HuH-7.5 (cell line): ENCODE results near the gene UBN1.

ENCODE experiments used
- DNase-seq: peaks from one replicate; pipeline ENCODE4 v3.0.0; 2011; ENCODE audit warnings: low spot score

Gene UBN1

GRCh38 chr16:4859900-4860255 is 12.6 kb downstream of the UBN1 start:
- no peak for DNase-seq

- no peak for DNase-seq
Observed at GRCh38 chr16:4860727-4861342, 13.6 kb downstream of the UBN1 start.

- DNase-seq, result no peak
Observed at GRCh38 chr16:4862639-4863038, 15.4 kb downstream of the UBN1 start.

- no peak for DNase-seq
Observed at GRCh38 chr16:4864728-4865127, 17.4 kb downstream of the UBN1 start.

- no peak for DNase-seq
Observed at GRCh38 chr16:4865231-4865860, 18.1 kb downstream of the UBN1 start.

- no peak for DNase-seq
Observed at GRCh38 chr16:4866586-4866985, 19.3 kb downstream of the UBN1 start.

GRCh38 chr16:4868026-4868425 is 20.7 kb downstream of the UBN1 start:
- DNase-seq, result no peak

- no peak for DNase-seq
Observed at GRCh38 chr16:4868535-4868934, 21.3 kb downstream of the UBN1 start.

- no peak for DNase-seq
Observed at GRCh38 chr16:4869147-4869805, 22.0 kb downstream of the UBN1 start.

GRCh38 chr16:4870138-4870671 is 22.9 kb downstream of the UBN1 start:
- DNase-seq, result no peak

- no peak for DNase-seq
Observed at GRCh38 chr16:4871071-4871470, 23.8 kb downstream of the UBN1 start.

- DNase-seq, result no peak
Observed at GRCh38 chr16:4873091-4873490, 25.8 kb downstream of the UBN1 start.

- no peak for DNase-seq
Observed at GRCh38 chr16:4874666-4875065, 27.4 kb downstream of the UBN1 start.

GRCh38 chr16:4876646-4877379 is 29.5 kb downstream of the UBN1 start:
- DNase-seq, result no peak

- no peak for DNase-seq
Observed at GRCh38 chr16:4877380-4877685, 30.1 kb downstream of the UBN1 start.

- DNase-seq, result no peak
Observed at GRCh38 chr16:4879049-4879448, 31.8 kb downstream of the UBN1 start.

GRCh38 chr16:4880006-4880580 is 32.8 kb downstream of the UBN1 start:
- DNase-seq, result no peak

- no peak for DNase-seq
Observed at GRCh38 chr16:4882000-4882632, 34.8 kb downstream of the UBN1 start.

GRCh38 chr16:4882633-4883285 is 35.5 kb downstream of the UBN1 start:
- DNase-seq, result no peak

GRCh38 chr16:4883501-4883900 is 36.2 kb downstream of the UBN1 start:
- DNase-seq, result no peak

- no peak for DNase-seq
Observed at GRCh38 chr16:4884209-4884608, 36.9 kb downstream of the UBN1 start.
